ENCODE results near the gene SYP.

- TF ChIP-seq, protein P1, sequence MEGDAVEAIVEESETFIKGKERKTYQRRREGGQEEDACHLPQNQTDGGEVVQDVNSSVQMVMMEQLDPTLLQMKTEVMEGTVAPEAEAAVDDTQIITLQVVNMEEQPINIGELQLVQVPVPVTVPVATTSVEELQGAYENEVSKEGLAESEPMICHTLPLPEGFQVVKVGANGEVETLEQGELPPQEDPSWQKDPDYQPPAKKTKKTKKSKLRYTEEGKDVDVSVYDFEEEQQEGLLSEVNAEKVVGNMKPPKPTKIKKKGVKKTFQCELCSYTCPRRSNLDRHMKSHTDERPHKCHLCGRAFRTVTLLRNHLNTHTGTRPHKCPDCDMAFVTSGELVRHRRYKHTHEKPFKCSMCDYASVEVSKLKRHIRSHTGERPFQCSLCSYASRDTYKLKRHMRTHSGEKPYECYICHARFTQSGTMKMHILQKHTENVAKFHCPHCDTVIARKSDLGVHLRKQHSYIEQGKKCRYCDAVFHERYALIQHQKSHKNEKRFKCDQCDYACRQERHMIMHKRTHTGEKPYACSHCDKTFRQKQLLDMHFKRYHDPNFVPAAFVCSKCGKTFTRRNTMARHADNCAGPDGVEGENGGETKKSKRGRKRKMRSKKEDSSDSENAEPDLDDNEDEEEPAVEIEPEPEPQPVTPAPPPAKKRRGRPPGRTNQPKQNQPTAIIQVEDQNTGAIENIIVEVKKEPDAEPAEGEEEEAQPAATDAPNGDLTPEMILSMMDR (IDR thresholded peaks at IDR 0.05) = no peak
- TF ChIP-seq POLR2AphosphoS5 (IDR thresholded peaks at IDR 0.05) = no peak
These were observed 24.3 kb downstream of the SYP start for GRCh38 chrX:49175435-49176274.

Data from breast epithelium (tissue), 3 donors.